OCI-LY7 (cell line): Measurements from ENCODE around the gene KLHL20. TPM values are rescaled to one million over a fixed set of nuclear protein-coding genes. Genes with fewer than 3 reads are reported as not detected.
"Not testable (repeated sequence)": the region's sequence is repeated elsewhere in the genome, so short reads cannot be mapped to it uniquely, and the experiment has no call there.

Experiments
- BruUV-seq: library from RNA; stranded (reverse); fragments of 400-500 nt; replicated peaks from 2 replicates; lab custom pipeline; 2021; lab: Mats Ljungman, UMichigan
- CTCF ChIA-PET: fragments of 300-600 bp; sonication (Branson Sonifier 250); formaldehyde crosslinking; loops from one replicate; lab custom pipeline; 2022; ENCODE audit warnings: antibody characterized with exemption; ENCODE audit not compliant: unreplicated experiment; lab: Charles Lee
- POLR2A ChIA-PET: fragments of 300-600 bp; sonication (Branson Sonifier 250); formaldehyde crosslinking; loops from one replicate; lab custom pipeline; 2022; ENCODE audit warnings: antibody characterized with exemption; lab: Charles Lee
- DNase-seq: peaks from one replicate; pipeline ENCODE4 v3.0.0-alpha.2; 2015; ENCODE audit warnings: low spot score
- H2AFZ ChIP-seq: fragments of 200-600 bp; sonication (generic), shearing (Covaris generic); 2 replicates; pipeline ENCODE4 v1.6.1; 2014; ENCODE audit warnings: mild to moderate bottlenecking, antibody characterized with exemption, low read length, moderate library complexity
- H3K27ac ChIP-seq: fragments of 200-600 bp; sonication (generic); 2 replicates; pipeline ENCODE4 v1.5.1; 2014; ENCODE audit warnings: mixed run types, low read depth, mild to moderate bottlenecking, moderate library complexity, low read length, inconsistent platforms; ENCODE audit not compliant: poor library complexity, severe bottlenecking
- H3K36me3 ChIP-seq: fragments of 200-600 bp; sonication (generic); 2 replicates; pipeline ENCODE4 v1.6.1; 2014; ENCODE audit warnings: mild to moderate bottlenecking, antibody characterized with exemption, low read length, moderate library complexity, mixed read lengths; ENCODE audit not compliant: insufficient read depth
- H3K4me1 ChIP-seq: fragments of 200-600 bp; sonication (generic); 2 replicates; pipeline ENCODE4 v1.5.1; 2014; ENCODE audit warnings: mild to moderate bottlenecking, low read length; ENCODE audit not compliant: insufficient read depth, poor library complexity, severe bottlenecking
- H3K4me2 ChIP-seq: fragments of 200-600 bp; sonication (generic); 2 replicates; pipeline ENCODE4 v1.6.1; 2014; ENCODE audit warnings: mild to moderate bottlenecking, low read length
- H3K4me3 ChIP-seq: fragments of 200-600 bp; sonication (generic); 2 replicates; pipeline ENCODE4 v1.5.1; 2014; ENCODE audit warnings: mild to moderate bottlenecking, low read depth, low read length; ENCODE audit not compliant: poor library complexity, severe bottlenecking
- H3K79me2 ChIP-seq: fragments of 200-600 bp; sonication (generic); 2 replicates; pipeline ENCODE4 v1.6.1; 2016; ENCODE audit warnings: low read depth, mild to moderate bottlenecking, low read length, moderate library complexity, mixed read lengths; ENCODE audit not compliant: insufficient read depth
- H3K9me2 ChIP-seq: fragments of 200-600 bp; sonication (generic); 2 replicates; pipeline ENCODE4 v1.6.1; 2016; ENCODE audit warnings: mild to moderate bottlenecking, low read length, mixed read lengths; ENCODE audit not compliant: insufficient read depth
- H3K9me3 ChIP-seq: fragments of 200-600 bp; sonication (generic); 2 replicates; pipeline ENCODE4 v1.6.1; 2014; ENCODE audit warnings: mild to moderate bottlenecking, mixed run types, low read length, mixed read lengths
- H4K20me1 ChIP-seq: fragments of 200-600 bp; sonication (generic); 2 replicates; pipeline ENCODE4 v1.6.1; 2014; ENCODE audit warnings: mild to moderate bottlenecking, antibody characterized with exemption, low read length, moderate library complexity, mixed read lengths; ENCODE audit not compliant: insufficient read depth
- EZH2phosphoT487 ChIP-seq: fragments of 200-600 bp; sonication (generic); IDR thresholded peaks from 2 replicates; pipeline ENCODE4 v1.6.1; 2018; ENCODE audit warnings: low read depth, borderline replicate concordance, mild to moderate bottlenecking, mixed run types, antibody characterized with exemption, low read length, moderate library complexity, mixed read lengths
- intact Hi-C: fragments of 100-400 bp; cut with micrococcal nuclease; formaldehyde crosslinking; loops from one replicate; pipeline ENCODE4 v1.10.0; 2022; ENCODE audit not compliant: unreplicated experiment
- total RNA-seq, 2 experiments: library from RNA; depleted of rRNA in 1 of 2; stranded (reverse); fragments of >200 nt in 1 of 2; shearing (Covaris generic) in 1 of 2; gene quantifications; 2 replicates each; pipeline ENCODE4 v1.2.3, GENCODE V29; 2014 to 2022
- TF ChIP-seq, protein P1 (sequence below): fragments of 200-600 bp; sonication (generic); conservative IDR thresholded peaks from 2 replicates; pipeline ENCODE4 v1.5.1; 2014; ENCODE audit warnings: mild to moderate bottlenecking, antibody characterized with exemption, low read length, moderate library complexity, mixed read lengths

The KLHL20 gene
- total RNA-seq, 2 experiments from 2014 or later: 17.5 to 22.6 TPM

- Histone ChIP-seq H3K4me1 (peaks cover 23% of the 10 kb centered on the region), H3K4me2 (peak overlapping the region; percentile 69), H3K4me3 (peak overlapping the region; percentile 78), H3K27ac (peak overlapping the region; percentile 77), H4K20me1 (no peaks in the 10 kb centered on the region), H3K79me2 (peaks cover 33% of the 10 kb centered on the region), H3K9me3 (no peaks in the 10 kb centered on the region), H2AFZ (peak overlapping the region; percentile 99; the same call in 1 of the 2 replicates), H3K9me2 (no peaks in the 10 kb centered on the region), H3K36me3 (peaks cover 17% of the 10 kb centered on the region)
- intact Hi-C loops: loop anchor here (2.0 to 10.0 kb wide), 2 partner anchors 109 to 499 kb away; partner anchors contain the start of genes CENPL and DARS2
- ChIA-PET CTCF (no interaction called here), POLR2A (interaction anchor here (0.8 to 2.1 kb wide), 5 partner anchors 7 to 298 kb away, joined by 3 to 7 read pairs (median 3); no protein-coding TSS in a partner anchor)
- no peak for DNase-seq
- TF ChIP-seq, protein P1, sequence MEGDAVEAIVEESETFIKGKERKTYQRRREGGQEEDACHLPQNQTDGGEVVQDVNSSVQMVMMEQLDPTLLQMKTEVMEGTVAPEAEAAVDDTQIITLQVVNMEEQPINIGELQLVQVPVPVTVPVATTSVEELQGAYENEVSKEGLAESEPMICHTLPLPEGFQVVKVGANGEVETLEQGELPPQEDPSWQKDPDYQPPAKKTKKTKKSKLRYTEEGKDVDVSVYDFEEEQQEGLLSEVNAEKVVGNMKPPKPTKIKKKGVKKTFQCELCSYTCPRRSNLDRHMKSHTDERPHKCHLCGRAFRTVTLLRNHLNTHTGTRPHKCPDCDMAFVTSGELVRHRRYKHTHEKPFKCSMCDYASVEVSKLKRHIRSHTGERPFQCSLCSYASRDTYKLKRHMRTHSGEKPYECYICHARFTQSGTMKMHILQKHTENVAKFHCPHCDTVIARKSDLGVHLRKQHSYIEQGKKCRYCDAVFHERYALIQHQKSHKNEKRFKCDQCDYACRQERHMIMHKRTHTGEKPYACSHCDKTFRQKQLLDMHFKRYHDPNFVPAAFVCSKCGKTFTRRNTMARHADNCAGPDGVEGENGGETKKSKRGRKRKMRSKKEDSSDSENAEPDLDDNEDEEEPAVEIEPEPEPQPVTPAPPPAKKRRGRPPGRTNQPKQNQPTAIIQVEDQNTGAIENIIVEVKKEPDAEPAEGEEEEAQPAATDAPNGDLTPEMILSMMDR: no peak
- TF ChIP-seq EZH2phosphoT487: no peak
- BruUV-seq: no TSS peak
These were observed 710 bp downstream of the KLHL20 start for GRCh38 chr1:173715538-173715844.

DNA sequence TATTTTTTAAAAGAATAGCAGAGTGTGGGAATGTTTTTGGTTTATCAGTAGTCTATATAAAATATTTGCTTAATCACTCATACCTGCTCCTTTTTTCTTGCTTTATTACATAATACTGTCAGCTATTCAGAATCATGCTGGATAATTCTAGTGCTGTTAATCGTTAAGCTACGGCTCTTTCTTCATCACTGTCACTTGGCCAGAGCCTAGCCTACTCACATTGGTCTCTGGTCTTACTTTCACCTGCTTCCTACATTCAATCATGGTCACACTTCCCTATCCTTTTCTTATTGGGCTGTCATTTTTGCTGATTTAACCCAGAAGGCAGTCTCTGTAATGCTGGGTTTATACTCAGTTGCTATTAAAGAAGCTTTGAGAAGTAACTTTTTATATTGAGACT, 2.5 kb downstream of the KLHL20 start:
- H2AFZ ChIP-seq: no peak overlapping the region
- H3K79me2 ChIP-seq: peaks cover 33% of the 10 kb centered on the region
- no peak overlapping the region for H3K27ac ChIP-seq

GRCh38 chr1:173731331-173731730, 16.6 kb downstream of the KLHL20 start:
- BruUV-seq, POLR2A ChIA-PET, CTCF ChIA-PET: not testable (repeated sequence)

More for the DNA sequence above, 2.5 kb downstream of the KLHL20 start:
- TF ChIP-seq, protein P1: no peak
- TF ChIP-seq EZH2phosphoT487: no peak
- H3K36me3 ChIP-seq: peaks cover 30% of the 10 kb centered on the region
- no peaks in the 10 kb centered on the region for H3K9me3 ChIP-seq
- H3K4me1 ChIP-seq: peaks cover 23% of the 10 kb centered on the region
- intact Hi-C loops: loop anchor here (10.0 kb wide), 1 partner anchor 498 kb away; no protein-coding TSS in a partner anchor
- H3K4me2 ChIP-seq: peak overlapping the region; percentile 69
- ChIA-PET CTCF (no interaction called here), POLR2A (interaction anchor here (0.5 to 1.6 kb wide), 9 partner anchors 16 to 677 kb away, joined by 3 to 4 read pairs (median 3); partner anchors contain the start of gene DARS2)
- no TSS peak for BruUV-seq
- no peaks in the 10 kb centered on the region for H4K20me1 ChIP-seq
- peak overlapping the region; percentile 78 for H3K4me3 ChIP-seq
- DNase-seq: no peak
- H3K9me2 ChIP-seq: no peaks in the 10 kb centered on the region

More at GRCh38 chr1:173731331-173731730, 16.6 kb downstream of the KLHL20 start:
- H3K4me2 ChIP-seq, H3K4me3 ChIP-seq, H3K79me2 ChIP-seq, DNase-seq, H3K27ac ChIP-seq, H3K4me1 ChIP-seq, H4K20me1 ChIP-seq, H2AFZ ChIP-seq, intact Hi-C loops, H3K9me3 ChIP-seq, H3K9me2 ChIP-seq: not testable (repeated sequence)
- H3K36me3 ChIP-seq: peaks cover 33% of the 10 kb centered on the region
